GM23248 (cell line): ENCODE measurements around the gene TRPC4.

ENCODE experiments used
- EZH2 ChIP-seq: fragments of 200-600 bp; sonication (generic); IDR thresholded peaks from 2 replicates; pipeline ENCODE4 v1.6.1; 2018; ENCODE audit warnings: antibody characterized with exemption, mild to moderate bottlenecking; ENCODE audit not compliant: insufficient read depth, poor library complexity, severe bottlenecking
- EZH2phosphoT487 ChIP-seq: fragments of 200-600 bp; sonication (generic); IDR thresholded peaks from 2 replicates; pipeline ENCODE4 v1.6.1; 2018; ENCODE audit warnings: antibody characterized with exemption, moderate library complexity, mild to moderate bottlenecking, low read depth; ENCODE audit not compliant: insufficient read depth

- TF ChIP-seq EZH2phosphoT487 (no peak), EZH2 (no peak)
Observed at GRCh38 chr13:37755349-37755748, 114.2 kb downstream of the TRPC4 start.
